DND-41 (cell line): ENCODE measurements around the gene ANKS1B.
"Not testable (repeated sequence)": the region's sequence is repeated elsewhere in the genome, so short reads cannot be mapped to it uniquely, and the experiment has no call there.

Experiments used
- EZH2 ChIP-seq: IDR thresholded peaks from 3 replicates; pipeline ENCODE4 v1.6.1; 2012; ENCODE audit warnings: borderline replicate concordance, low read depth, mild to moderate bottlenecking, moderate library complexity, low read length, inconsistent platforms; ENCODE audit not compliant: severe bottlenecking
- TF ChIP-seq, protein P1 (sequence below): IDR thresholded peaks from 2 replicates; pipeline ENCODE4 v1.5.1; 2012; ENCODE audit warnings: borderline replicate concordance, low read length, moderate library complexity, mild to moderate bottlenecking; ENCODE audit not compliant: poor library complexity, severe bottlenecking; ENCODE audit errors: extremely low read depth

DNA sequence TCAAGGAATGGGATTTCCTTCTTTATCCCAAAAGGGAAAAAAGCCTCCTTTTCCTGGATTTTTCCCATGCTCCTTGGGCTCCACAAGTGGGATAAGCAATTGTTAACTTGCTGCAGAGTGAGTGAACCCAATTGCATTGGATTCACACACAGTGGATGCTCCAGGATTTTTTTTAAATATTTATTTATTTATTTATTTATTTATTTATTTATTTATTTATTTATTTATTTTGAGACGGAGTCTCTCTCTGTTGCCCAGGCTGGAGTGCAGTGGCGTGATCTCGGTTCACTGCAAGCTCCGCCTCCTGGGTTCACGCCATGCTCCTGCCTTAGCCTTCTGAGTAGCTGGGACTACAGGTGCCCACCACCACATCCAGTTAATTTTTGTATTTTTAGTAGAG is 1027.6 kb downstream of the ANKS1B start:
- TF ChIP-seq, protein P1, sequence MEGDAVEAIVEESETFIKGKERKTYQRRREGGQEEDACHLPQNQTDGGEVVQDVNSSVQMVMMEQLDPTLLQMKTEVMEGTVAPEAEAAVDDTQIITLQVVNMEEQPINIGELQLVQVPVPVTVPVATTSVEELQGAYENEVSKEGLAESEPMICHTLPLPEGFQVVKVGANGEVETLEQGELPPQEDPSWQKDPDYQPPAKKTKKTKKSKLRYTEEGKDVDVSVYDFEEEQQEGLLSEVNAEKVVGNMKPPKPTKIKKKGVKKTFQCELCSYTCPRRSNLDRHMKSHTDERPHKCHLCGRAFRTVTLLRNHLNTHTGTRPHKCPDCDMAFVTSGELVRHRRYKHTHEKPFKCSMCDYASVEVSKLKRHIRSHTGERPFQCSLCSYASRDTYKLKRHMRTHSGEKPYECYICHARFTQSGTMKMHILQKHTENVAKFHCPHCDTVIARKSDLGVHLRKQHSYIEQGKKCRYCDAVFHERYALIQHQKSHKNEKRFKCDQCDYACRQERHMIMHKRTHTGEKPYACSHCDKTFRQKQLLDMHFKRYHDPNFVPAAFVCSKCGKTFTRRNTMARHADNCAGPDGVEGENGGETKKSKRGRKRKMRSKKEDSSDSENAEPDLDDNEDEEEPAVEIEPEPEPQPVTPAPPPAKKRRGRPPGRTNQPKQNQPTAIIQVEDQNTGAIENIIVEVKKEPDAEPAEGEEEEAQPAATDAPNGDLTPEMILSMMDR, result not testable (repeated sequence)
- TF ChIP-seq EZH2, result not testable (repeated sequence)
